GM12878 (cell line): Measurements from ENCODE around the gene TUBA4B. TPM values are rescaled to one million over a fixed set of nuclear protein-coding genes. Genes with fewer than 3 reads are reported as not detected.

Experiments used
- CBX3 ChIP-seq: fragments of 200-600 bp; sonication (generic); IDR thresholded peaks from 2 replicates; pipeline ENCODE4 v1.6.1; 2016; ENCODE audit warnings: low read depth, borderline replicate concordance
- CHD1 ChIP-seq: IDR thresholded peaks from 2 replicates; pipeline ENCODE4 v1.6.1; 2012; ENCODE audit warnings: low read depth, low read length, improper control_type of control experiment
- CREB1 ChIP-seq: IDR thresholded peaks from 2 replicates; pipeline ENCODE4 v1.6.1; 2012; ENCODE audit warnings: low read depth, mild to moderate bottlenecking, inconsistent platforms
- EGR1 ChIP-seq, 2 experiments: IDR thresholded peaks; 1 replicate in 1 of 2; 2 replicates in 1 of 2; pipeline ENCODE4 v1.6.1; 2011 to 2012; ENCODE audit warnings: low read depth in 2 of 2, low read length in 2 of 2, borderline replicate concordance in 1 of 2, mild to moderate bottlenecking in 1 of 2, moderate library complexity in 1 of 2
- ETV6 ChIP-seq, 2 experiments: fragments of 450-650 bp in 1 of 2; IDR thresholded peaks in 1 of 2; conservative IDR thresholded peaks in 1 of 2; 2 replicates each; pipeline ENCODE4 v1.6.1; 2014; ENCODE audit warnings: antibody characterized with exemption in 1 of 2, borderline replicate concordance in 1 of 2, low read depth in 1 of 2, mild to moderate bottlenecking in 1 of 2, moderate library complexity in 1 of 2
- FOXK2 ChIP-seq: fragments of 450-650 bp; IDR thresholded peaks from 2 replicates; pipeline ENCODE4 v1.6.1; 2017; ENCODE audit warnings: mild to moderate bottlenecking, moderate library complexity
- GATAD2B ChIP-seq: fragments of 450-650 bp; conservative IDR thresholded peaks from 2 replicates; pipeline ENCODE4 v1.6.1; 2017; ENCODE audit warnings: low read depth, mild to moderate bottlenecking, moderate library complexity
- HDAC2 ChIP-seq: fragments of 200-600 bp; sonication (generic); IDR thresholded peaks from 2 replicates; pipeline ENCODE4 v1.6.1; 2017
- JUNB ChIP-seq: IDR thresholded peaks from 2 replicates; pipeline ENCODE4 v1.6.1; 2016; ENCODE audit warnings: antibody characterized with exemption, mild to moderate bottlenecking
- MLLT1 ChIP-seq: fragments of 450-650 bp; IDR thresholded peaks from 2 replicates; pipeline ENCODE4 v1.6.1; 2016; ENCODE audit warnings: mild to moderate bottlenecking
- PAX8 ChIP-seq: fragments of 450-650 bp; IDR thresholded peaks from 2 replicates; pipeline ENCODE4 v1.6.1; 2017; ENCODE audit warnings: mild to moderate bottlenecking, moderate library complexity
- SUZ12 ChIP-seq: fragments of 200-600 bp; sonication (generic); IDR thresholded peaks from one replicate; pipeline ENCODE4 v1.6.1; 2018; ENCODE audit warnings: antibody characterized with exemption, mild to moderate bottlenecking; ENCODE audit not compliant: unreplicated experiment
- polyA plus RNA-seq, 11 experiments: library from polyadenylated mRNA; depleted of rRNA in 4 of 11; unstranded in 6 of 11; stranded (reverse) in 5 of 11; fragments of >200 nt; fragmentation: Nextera tagmentation in 4 of 11; fragmentation: Illumina TruSeq in 1 of 11; extraction: Ambion mirVana in 4 of 11; extraction: Trizol in 1 of 11; gene quantifications; 1 replicate in 1 of 11; 2 replicates in 10 of 11; pipeline versions ENCODE4 v1.2.1 to v1.2.3, GENCODE V29; 2011 to 2016; ENCODE audit warnings: inconsistent platforms in 2 of 11, missing spikeins in 2 of 11, low read depth in 1 of 11
- total RNA-seq, 4 experiments: library from RNA; depleted of rRNA in 3 of 4; stranded (reverse); fragments of >200 nt in 3 of 4; fragmentation: Illumina TruSeq in 1 of 4; extraction: Trizol in 1 of 4; gene quantifications; 2 replicates each; pipeline versions ENCODE4 v1.2.1 to v1.2.3, GENCODE V29; 2013 to 2021
- TF ChIP-seq, protein P1 (sequence below): fragments of 150-350 bp; IDR thresholded peaks from 2 replicates; pipeline ENCODE4 v1.6.1; 2014; ENCODE audit warnings: mild to moderate bottlenecking, low read depth, low read length
- TF ChIP-seq, protein P2 (sequence below): fragments of 450-650 bp; IDR thresholded peaks from 2 replicates; pipeline ENCODE4 v1.6.1; 2016; ENCODE audit warnings: mild to moderate bottlenecking, moderate library complexity, borderline replicate concordance

Gene TUBA4B
- total and polyA plus RNA-seq, 10 of the 15 experiments (the other 5 are each of a cell fraction or from before 2014, with no cell fraction given): 0.07 TPM; not detected in 9

GRCh38 chr2:219229305-219230058 lies 23.6 kb upstream of the TUBA4B start, which contains the start of the genes ANKZF1 and ATG9A (continued):
- TF ChIP-seq, protein P1, sequence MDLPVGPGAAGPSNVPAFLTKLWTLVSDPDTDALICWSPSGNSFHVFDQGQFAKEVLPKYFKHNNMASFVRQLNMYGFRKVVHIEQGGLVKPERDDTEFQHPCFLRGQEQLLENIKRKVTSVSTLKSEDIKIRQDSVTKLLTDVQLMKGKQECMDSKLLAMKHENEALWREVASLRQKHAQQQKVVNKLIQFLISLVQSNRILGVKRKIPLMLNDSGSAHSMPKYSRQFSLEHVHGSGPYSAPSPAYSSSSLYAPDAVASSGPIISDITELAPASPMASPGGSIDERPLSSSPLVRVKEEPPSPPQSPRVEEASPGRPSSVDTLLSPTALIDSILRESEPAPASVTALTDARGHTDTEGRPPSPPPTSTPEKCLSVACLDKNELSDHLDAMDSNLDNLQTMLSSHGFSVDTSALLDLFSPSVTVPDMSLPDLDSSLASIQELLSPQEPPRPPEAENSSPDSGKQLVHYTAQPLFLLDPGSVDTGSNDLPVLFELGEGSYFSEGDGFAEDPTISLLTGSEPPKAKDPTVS: no peak
- no peak; the same call in 1 of the 2 replicates for TF ChIP-seq CHD1
- no peak for TF ChIP-seq CBX3
- 0 out of 2 replicates have a peak, but pooled peaks have one; percentile 48 for TF ChIP-seq GATAD2B
- TF ChIP-seq, protein P2, sequence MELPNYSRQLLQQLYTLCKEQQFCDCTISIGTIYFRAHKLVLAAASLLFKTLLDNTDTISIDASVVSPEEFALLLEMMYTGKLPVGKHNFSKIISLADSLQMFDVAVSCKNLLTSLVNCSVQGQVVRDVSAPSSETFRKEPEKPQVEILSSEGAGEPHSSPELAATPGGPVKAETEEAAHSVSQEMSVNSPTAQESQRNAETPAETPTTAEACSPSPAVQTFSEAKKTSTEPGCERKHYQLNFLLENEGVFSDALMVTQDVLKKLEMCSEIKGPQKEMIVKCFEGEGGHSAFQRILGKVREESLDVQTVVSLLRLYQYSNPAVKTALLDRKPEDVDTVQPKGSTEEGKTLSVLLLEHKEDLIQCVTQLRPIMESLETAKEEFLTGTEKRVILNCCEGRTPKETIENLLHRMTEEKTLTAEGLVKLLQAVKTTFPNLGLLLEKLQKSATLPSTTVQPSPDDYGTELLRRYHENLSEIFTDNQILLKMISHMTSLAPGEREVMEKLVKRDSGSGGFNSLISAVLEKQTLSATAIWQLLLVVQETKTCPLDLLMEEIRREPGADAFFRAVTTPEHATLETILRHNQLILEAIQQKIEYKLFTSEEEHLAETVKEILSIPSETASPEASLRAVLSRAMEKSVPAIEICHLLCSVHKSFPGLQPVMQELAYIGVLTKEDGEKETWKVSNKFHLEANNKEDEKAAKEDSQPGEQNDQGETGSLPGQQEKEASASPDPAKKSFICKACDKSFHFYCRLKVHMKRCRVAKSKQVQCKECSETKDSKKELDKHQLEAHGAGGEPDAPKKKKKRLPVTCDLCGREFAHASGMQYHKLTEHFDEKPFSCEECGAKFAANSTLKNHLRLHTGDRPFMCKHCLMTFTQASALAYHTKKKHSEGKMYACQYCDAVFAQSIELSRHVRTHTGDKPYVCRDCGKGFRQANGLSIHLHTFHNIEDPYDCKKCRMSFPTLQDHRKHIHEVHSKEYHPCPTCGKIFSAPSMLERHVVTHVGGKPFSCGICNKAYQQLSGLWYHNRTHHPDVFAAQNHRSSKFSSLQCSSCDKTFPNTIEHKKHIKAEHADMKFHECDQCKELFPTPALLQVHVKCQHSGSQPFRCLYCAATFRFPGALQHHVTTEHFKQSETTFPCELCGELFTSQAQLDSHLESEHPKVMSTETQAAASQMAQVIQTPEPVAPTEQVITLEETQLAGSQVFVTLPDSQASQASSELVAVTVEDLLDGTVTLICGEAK: no peak
- TF ChIP-seq ETV6 (conservative IDR thresholded peaks at IDR 0.05 in 1 of 2, IDR thresholded peaks at IDR 0.05 in 1 of 2; ENCODE audit: borderline replicate concordance in 1 of 2, low read depth in 1 of 2): no peak
- TF ChIP-seq CREB1: peak; percentile 96
- TF ChIP-seq MLLT1: peak; percentile 86
- peak; percentile 78 for TF ChIP-seq FOXK2
- no peak for TF ChIP-seq JUNB
- no peak for TF ChIP-seq PAX8
- peak in 1 of 2 experiments; percentile 88; a peak in 2 of 3 replicates for TF ChIP-seq EGR1 (IDR thresholded peaks at IDR 0.05; ENCODE audit: borderline replicate concordance in 1 of 2, low read depth in 2 of 2, low read length in 2 of 2)
- 0 out of 2 replicates have a peak, but pooled peaks have one; percentile 59 for TF ChIP-seq HDAC2
- no peak for TF ChIP-seq SUZ12
